GM12801 (cell line): ENCODE results near the gene TAF6.

Experiments used
- CTCF ChIP-seq: IDR thresholded peaks from one replicate; pipeline ENCODE4 v1.5.1; 2011; ENCODE audit warnings: control low read depth; ENCODE audit not compliant: insufficient read length; ENCODE audit errors: extremely low read depth

Gene TAF6

GRCh38 chr7:100101016-100101862 is 17.9 kb downstream of the TAF6 start, which contains the start of the genes AP4M1 and MCM7:
Gene AP4M1, plus strand, starts transcription at chr7:100101643. Its CDS starts 72 bp downstream, at chr7:100101715.
Gene MCM7, minus strand, starts transcription at chr7:100101397. Its CDS starts 103 bp downstream, at chr7:100101294.
- TF ChIP-seq CTCF: no peak

- no peak for TF ChIP-seq CTCF
Measured at GRCh38 chr7:100100420-100101015, 18.6 kb downstream of the TAF6 start.

- no peak for TF ChIP-seq CTCF
Measured at GRCh38 chr7:100099452-100099851, 19.7 kb downstream of the TAF6 start.

GRCh38 chr7:100098913-100099312 is 20.2 kb downstream of the TAF6 start:
- TF ChIP-seq CTCF: no peak

GRCh38 chr7:100095704-100096103 is 23.5 kb downstream of the TAF6 start:
- TF ChIP-seq CTCF: no peak

GRCh38 chr7:100095289-100095688 is 23.9 kb downstream of the TAF6 start:
- no peak for TF ChIP-seq CTCF

- no peak for TF ChIP-seq CTCF
Measured at GRCh38 chr7:100093925-100094486, 25.2 kb downstream of the TAF6 start.
